HepG2 (cell line): ENCODE measurements around the gene TBX3. TPM values are rescaled to one million over a fixed set of nuclear protein-coding genes. Genes with fewer than 3 reads are reported as not detected.

ENCODE experiments used
- GLI4 ChIP-seq: sonication (generic); formaldehyde crosslinking; IDR thresholded peaks from 2 replicates; pipeline ENCODE4 v1.5.1; 2020; ENCODE audit warnings: missing genetic modification reagents, mild to moderate bottlenecking, moderate library complexity, borderline replicate concordance
- GTF2F1 ChIP-seq: fragments of 150-350 bp; IDR thresholded peaks from 2 replicates; pipeline ENCODE4 v1.6.1; 2014; ENCODE audit warnings: low read length
- JARID2 ChIP-seq: sonication (generic); formaldehyde crosslinking; IDR thresholded peaks from 2 replicates; pipeline ENCODE4 v1.8.1; 2023; ENCODE audit warnings: missing genetic modification reagents, inconsistent platforms; ENCODE audit not compliant: insufficient replicate concordance
- MEIS1 ChIP-seq: sonication (generic); formaldehyde crosslinking; IDR thresholded peaks from 2 replicates; pipeline ENCODE4 v1.9.0; 2021; ENCODE audit warnings: mild to moderate bottlenecking, missing genetic modification reagents, moderate library complexity, borderline replicate concordance
- NFE2 ChIP-seq: sonication (generic); formaldehyde crosslinking; IDR thresholded peaks from 2 replicates; pipeline ENCODE4 v1.4.0; 2020; ENCODE audit warnings: missing genetic modification reagents
- POLR2G ChIP-seq: fragments of 200-400 bp; formaldehyde crosslinking; IDR thresholded peaks from 2 replicates; pipeline ENCODE4 v1.6.1; 2018; ENCODE audit warnings: mild to moderate bottlenecking, low read depth, low read length, moderate library complexity
- RFX1 ChIP-seq: fragments of 450-650 bp; IDR thresholded peaks from 2 replicates; pipeline ENCODE4 v1.6.1; 2017
- SAFB2 ChIP-seq: sonication (generic); formaldehyde crosslinking; IDR thresholded peaks from 2 replicates; pipeline ENCODE4 v1.5.1; 2020; ENCODE audit warnings: missing genetic modification reagents, low read depth, mild to moderate bottlenecking, borderline replicate concordance
- TARDBP ChIP-seq: sonication (generic); formaldehyde crosslinking; IDR thresholded peaks from 2 replicates; pipeline ENCODE4 v1.8.0; 2022; ENCODE audit warnings: mild to moderate bottlenecking, missing genetic modification reagents
- YEATS2 ChIP-seq: sonication (generic); formaldehyde crosslinking; IDR thresholded peaks from 2 replicates; pipeline ENCODE4 v1.4.0; 2020; ENCODE audit warnings: missing genetic modification reagents, borderline replicate concordance
- ZC3H4 ChIP-seq: sonication (generic); formaldehyde crosslinking; IDR thresholded peaks from 2 replicates; pipeline ENCODE4 v1.4.0; 2020; ENCODE audit warnings: missing genetic modification reagents, borderline replicate concordance
- ZNF10 ChIP-seq: sonication (generic); formaldehyde crosslinking; IDR thresholded peaks from 2 replicates; pipeline ENCODE4 v1.4.0; 2020; ENCODE audit warnings: mild to moderate bottlenecking, low read depth, missing genetic modification reagents, borderline replicate concordance
- ZNF143 ChIP-seq: sonication (generic); formaldehyde crosslinking; IDR thresholded peaks from 2 replicates; pipeline ENCODE4 v1.4.0; 2020; ENCODE audit warnings: missing genetic modification reagents
- ZNF180 ChIP-seq: sonication (generic); formaldehyde crosslinking; IDR thresholded peaks from 2 replicates; pipeline ENCODE4 v1.4.0; 2020; ENCODE audit warnings: low read depth, missing genetic modification reagents, borderline replicate concordance
- ZNF234 ChIP-seq: sonication (generic); formaldehyde crosslinking; conservative IDR thresholded peaks from 2 replicates; pipeline ENCODE4 v1.5.1; 2020; ENCODE audit warnings: mild to moderate bottlenecking, missing genetic modification reagents
- ZNF24 ChIP-seq: fragments of 450-650 bp; IDR thresholded peaks from 2 replicates; pipeline ENCODE4 v1.6.1; 2017; ENCODE audit warnings: antibody characterized with exemption, mild to moderate bottlenecking
- ZNF382 ChIP-seq: sonication (generic); formaldehyde crosslinking; IDR thresholded peaks from 2 replicates; pipeline ENCODE4 v1.5.0; 2020; ENCODE audit warnings: missing genetic modification reagents, mild to moderate bottlenecking, borderline replicate concordance
- ZNF546 ChIP-seq: sonication (generic); formaldehyde crosslinking; conservative IDR thresholded peaks from 2 replicates; pipeline ENCODE4 v1.8.1; 2023; ENCODE audit warnings: mild to moderate bottlenecking, missing genetic modification reagents
- polyA plus RNA-seq, 8 experiments: library from polyadenylated mRNA; depleted of rRNA in 3 of 8; stranded (reverse) in 7 of 8; unstranded in 1 of 8; fragments of >200 nt; fragmentation: Illumina TruSeq in 4 of 8; extraction: Trizol in 4 of 8; gene quantifications; 2 replicates each; pipeline versions ENCODE4 v1.2.1 to v1.2.3, GENCODE V29; 2011 to 2016; ENCODE audit warnings: low read depth in 4 of 8, missing spikeins in 1 of 8, mixed read lengths in 1 of 8; ENCODE audit not compliant: insufficient read depth in 1 of 8
- total RNA-seq, 5 experiments: library from RNA; depleted of rRNA; stranded (reverse); fragments of >200 nt; fragmentation: Illumina TruSeq; extraction: Trizol; gene quantifications; 2 replicates each; pipeline ENCODE4 v1.2.3, GENCODE V29; 2016; ENCODE audit warnings: low read depth in 1 of 5
- TF ChIP-seq, protein P1 (sequence below): sonication (generic); formaldehyde crosslinking; IDR thresholded peaks from 2 replicates; pipeline ENCODE4 v1.4.0; 2020; ENCODE audit warnings: missing genetic modification reagents, mild to moderate bottlenecking, borderline replicate concordance
- TF ChIP-seq, protein P2 (sequence below): sonication (generic); formaldehyde crosslinking; IDR thresholded peaks from 2 replicates; pipeline ENCODE4 v1.5.0; 2020; ENCODE audit warnings: missing genetic modification reagents
- TF ChIP-seq, protein P3 (sequence below): sonication (generic); formaldehyde crosslinking; IDR thresholded peaks from 2 replicates; pipeline ENCODE4 v1.5.0; 2020; ENCODE audit warnings: mild to moderate bottlenecking, missing genetic modification reagents
- TF ChIP-seq, protein P4 (sequence below): sonication (generic); formaldehyde crosslinking; IDR thresholded peaks from 2 replicates; pipeline ENCODE4 v1.5.0; 2020; ENCODE audit warnings: mild to moderate bottlenecking, missing genetic modification reagents

Gene TBX3
- total and polyA plus RNA-seq, 2 of the 13 experiments (the other 11 are each of a cell fraction or from before 2014, with no cell fraction given), result 27.1 to 42.4 TPM

DNA sequence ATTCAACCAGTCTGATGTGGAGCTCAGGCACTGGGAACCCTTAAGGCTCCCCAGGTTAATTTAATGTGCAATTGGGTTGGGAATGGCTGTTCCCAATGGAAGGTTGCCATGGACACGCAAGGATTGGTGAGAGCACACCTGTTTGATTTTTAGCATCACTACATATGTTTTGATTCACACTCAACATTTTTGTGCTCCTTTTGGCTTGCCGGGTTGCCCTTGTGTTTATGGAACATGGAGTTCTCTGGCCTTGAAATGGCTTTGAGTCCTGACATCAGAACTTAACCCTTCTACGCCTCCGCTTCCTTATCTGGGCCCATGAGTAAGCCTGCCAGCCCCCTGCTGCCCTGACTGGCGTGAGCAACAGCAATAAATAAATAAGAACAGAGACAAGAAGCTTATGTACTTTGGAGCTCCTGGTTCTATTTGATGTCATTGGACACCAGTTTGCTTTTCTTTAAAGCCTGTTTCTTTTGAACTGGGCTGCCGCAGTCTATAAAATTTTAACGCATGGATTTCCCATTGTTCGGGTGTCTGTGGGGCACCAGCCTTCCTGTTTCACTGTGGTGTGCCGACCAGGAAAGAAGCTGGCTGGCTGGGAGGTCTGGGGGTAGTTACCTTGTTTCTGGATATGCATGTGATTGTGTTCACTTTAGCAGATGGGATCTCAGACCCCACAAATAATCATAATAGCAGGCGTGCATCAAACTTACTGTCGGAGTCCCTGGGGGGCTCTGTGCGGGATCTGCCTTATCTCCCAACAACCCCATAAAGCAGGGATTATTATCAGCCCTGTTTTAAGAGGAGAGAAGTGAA lies 27.8 kb downstream of the TBX3 start (continued):
- no peak; the same call in 1 of the 2 replicates for TF ChIP-seq SAFB2 (CRISPR knock-in tag)
- TF ChIP-seq JARID2 (CRISPR knock-in tag), result no peak
- TF ChIP-seq, protein P1, sequence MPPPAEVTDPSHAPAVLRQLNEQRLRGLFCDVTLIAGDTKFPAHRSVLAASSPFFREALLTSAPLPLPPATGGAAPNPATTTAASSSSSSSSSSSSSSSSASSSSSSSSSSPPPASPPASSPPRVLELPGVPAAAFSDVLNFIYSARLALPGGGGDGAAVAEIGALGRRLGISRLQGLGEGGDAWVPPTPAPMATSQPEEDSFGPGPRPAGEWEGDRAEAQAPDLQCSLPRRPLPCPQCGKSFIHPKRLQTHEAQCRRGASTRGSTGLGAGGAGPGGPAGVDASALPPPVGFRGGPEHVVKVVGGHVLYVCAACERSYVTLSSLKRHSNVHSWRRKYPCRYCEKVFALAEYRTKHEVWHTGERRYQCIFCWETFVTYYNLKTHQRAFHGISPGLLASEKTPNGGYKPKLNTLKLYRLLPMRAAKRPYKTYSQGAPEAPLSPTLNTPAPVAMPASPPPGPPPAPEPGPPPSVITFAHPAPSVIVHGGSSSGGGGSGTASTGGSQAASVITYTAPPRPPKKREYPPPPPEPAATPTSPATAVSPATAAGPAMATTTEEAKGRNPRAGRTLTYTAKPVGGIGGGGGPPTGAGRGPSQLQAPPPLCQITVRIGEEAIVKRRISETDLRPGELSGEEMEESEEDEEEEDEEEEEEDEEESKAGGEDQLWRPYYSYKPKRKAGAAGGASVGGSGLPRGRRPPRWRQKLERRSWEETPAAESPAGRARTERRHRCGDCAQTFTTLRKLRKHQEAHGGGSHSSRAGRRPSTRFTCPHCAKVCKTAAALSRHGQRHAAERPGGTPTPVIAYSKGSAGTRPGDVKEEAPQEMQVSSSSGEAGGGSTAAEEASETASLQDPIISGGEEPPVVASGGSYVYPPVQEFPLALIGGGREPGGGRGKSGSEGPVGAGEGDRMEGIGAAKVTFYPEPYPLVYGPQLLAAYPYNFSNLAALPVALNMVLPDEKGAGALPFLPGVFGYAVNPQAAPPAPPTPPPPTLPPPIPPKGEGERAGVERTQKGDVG, result no peak
- TF ChIP-seq ZNF546, result no peak
- TF ChIP-seq, protein P2, sequence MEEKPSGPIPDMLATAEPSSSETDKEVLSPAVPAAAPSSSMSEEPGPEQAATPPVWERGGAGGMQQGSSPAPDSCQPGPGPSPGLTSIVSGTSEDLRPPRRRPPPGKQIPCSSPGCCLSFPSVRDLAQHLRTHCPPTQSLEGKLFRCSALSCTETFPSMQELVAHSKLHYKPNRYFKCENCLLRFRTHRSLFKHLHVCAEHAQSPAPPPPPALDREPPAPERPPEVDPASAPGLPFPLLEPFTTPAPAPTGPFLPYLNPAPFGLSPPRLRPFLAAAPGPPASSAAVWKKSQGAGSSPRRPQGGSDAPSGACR (CRISPR knock-in tag), result no peak
- no peak for TF ChIP-seq RFX1
- TF ChIP-seq ZC3H4 (CRISPR knock-in tag), result 0 out of 2 replicates have a peak, but pooled peaks have one; percentile 3
- TF ChIP-seq YEATS2, result no peak
- TF ChIP-seq ZNF180 (CRISPR knock-in tag), result no peak
- no peak for TF ChIP-seq ZNF143 (CRISPR knock-in tag)
- TF ChIP-seq POLR2G, result peak; percentile 70
- TF ChIP-seq TARDBP (CRISPR knock-in tag), result peak; percentile 90
- TF ChIP-seq, protein P3, sequence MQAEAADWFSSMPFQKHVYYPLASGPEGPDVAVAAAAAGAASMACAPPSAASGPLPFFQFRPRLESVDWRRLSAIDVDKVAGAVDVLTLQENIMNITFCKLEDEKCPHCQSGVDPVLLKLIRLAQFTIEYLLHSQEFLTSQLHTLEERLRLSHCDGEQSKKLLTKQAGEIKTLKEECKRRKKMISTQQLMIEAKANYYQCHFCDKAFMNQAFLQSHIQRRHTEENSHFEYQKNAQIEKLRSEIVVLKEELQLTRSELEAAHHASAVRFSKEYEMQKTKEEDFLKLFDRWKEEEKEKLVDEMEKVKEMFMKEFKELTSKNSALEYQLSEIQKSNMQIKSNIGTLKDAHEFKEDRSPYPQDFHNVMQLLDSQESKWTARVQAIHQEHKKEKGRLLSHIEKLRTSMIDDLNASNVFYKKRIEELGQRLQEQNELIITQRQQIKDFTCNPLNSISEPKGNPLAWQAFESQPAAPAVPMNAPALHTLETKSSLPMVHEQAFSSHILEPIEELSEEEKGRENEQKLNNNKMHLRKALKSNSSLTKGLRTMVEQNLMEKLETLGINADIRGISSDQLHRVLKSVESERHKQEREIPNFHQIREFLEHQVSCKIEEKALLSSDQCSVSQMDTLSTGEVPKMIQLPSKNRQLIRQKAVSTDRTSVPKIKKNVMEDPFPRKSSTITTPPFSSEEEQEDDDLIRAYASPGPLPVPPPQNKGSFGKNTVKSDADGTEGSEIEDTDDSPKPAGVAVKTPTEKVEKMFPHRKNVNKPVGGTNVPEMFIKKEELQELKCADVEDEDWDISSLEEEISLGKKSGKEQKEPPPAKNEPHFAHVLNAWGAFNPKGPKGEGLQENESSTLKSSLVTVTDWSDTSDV (CRISPR knock-in tag), result no peak
- TF ChIP-seq GLI4 (CRISPR knock-in tag), result no peak
- no peak for TF ChIP-seq GTF2F1
- no peak for TF ChIP-seq ZNF234 (CRISPR knock-in tag)
- TF ChIP-seq, protein P4, sequence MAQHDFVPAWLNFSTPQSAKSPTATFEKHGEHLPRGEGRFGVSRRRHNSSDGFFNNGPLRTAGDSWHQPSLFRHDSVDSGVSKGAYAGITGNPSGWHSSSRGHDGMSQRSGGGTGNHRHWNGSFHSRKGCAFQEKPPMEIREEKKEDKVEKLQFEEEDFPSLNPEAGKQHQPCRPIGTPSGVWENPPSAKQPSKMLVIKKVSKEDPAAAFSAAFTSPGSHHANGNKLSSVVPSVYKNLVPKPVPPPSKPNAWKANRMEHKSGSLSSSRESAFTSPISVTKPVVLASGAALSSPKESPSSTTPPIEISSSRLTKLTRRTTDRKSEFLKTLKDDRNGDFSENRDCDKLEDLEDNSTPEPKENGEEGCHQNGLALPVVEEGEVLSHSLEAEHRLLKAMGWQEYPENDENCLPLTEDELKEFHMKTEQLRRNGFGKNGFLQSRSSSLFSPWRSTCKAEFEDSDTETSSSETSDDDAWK, result no peak
- TF ChIP-seq ZNF24, result no peak
- no peak for TF ChIP-seq NFE2
- TF ChIP-seq ZNF382 (CRISPR knock-in tag), result no peak
- peak; percentile 25; the same call in 1 of the 2 replicates for TF ChIP-seq MEIS1 (CRISPR knock-in tag)
- TF ChIP-seq ZNF10 (CRISPR knock-in tag), result no peak
